ENCODE data around the gene KCNG2. TPM values are rescaled to one million over a fixed set of nuclear protein-coding genes. Genes with fewer than 3 reads are reported as not detected.

Gene KCNG2
- total and polyA plus RNA-seq, 2 of the 4 experiments (the other 2 are of a cell fraction) = not detected

GRCh38 chr18:79763407-79763806, 34.3 kb upstream of the KCNG2 start:
- ATAC-seq (ENCODE audit: low read depth) (no peak), DNase-seq (no peak)
- dilution Hi-C loops (cut with HindIII; ENCODE audit: low sequenced_read_pairs, unreplicated experiment) = no loop called here
- Histone ChIP-seq H2BK5ac (ENCODE audit: low read depth, low read length, poor library complexity, severe bottlenecking) (no peak overlapping the region), H3K9me3 (ENCODE audit: control insufficient read depth, insufficient read depth, low read length) (peaks cover 15% of the 10 kb centered on the region), H3K9me1 (ENCODE audit: insufficient read depth, low read length) (no peaks in the 10 kb centered on the region), H3K4me1 (ENCODE audit: control insufficient read depth, insufficient read depth, low read length) (peaks cover 3% of the 10 kb centered on the region; the same call in 1 of the 2 replicates), H2BK120ac (ENCODE audit: low read depth, low read length) (no peak overlapping the region), H3K4me3 (ENCODE audit: insufficient read depth, low read depth, low read length) (no peak overlapping the region), H3K36me3 (ENCODE audit: control insufficient read depth, insufficient read depth, low read length) (no peaks in the 10 kb centered on the region), H4K8ac (ENCODE audit: low read depth in 2 of 2, low read length in 2 of 2) (no peak overlapping the region), H2BK20ac (ENCODE audit: low read depth, low read length) (no peak overlapping the region), H4K5ac (ENCODE audit: low read depth, low read length) (no peak overlapping the region), H4K91ac (ENCODE audit: insufficient read depth, low read depth, low read length) (no peak overlapping the region), H3K27me3 (ENCODE audit: control insufficient read depth, insufficient read depth, low read length) (peaks cover 2% of the 10 kb centered on the region; the same call in 1 of the 2 replicates), H2AK5ac (ENCODE audit: low read depth, low read length) (no peak overlapping the region), H3K9ac (ENCODE audit: low read depth, low read length) (no peak overlapping the region), H3K4ac (ENCODE audit: low read depth, low read length) (no peak overlapping the region), H2BK15ac (ENCODE audit: low read depth, low read length) (no peak overlapping the region), H3K23ac (ENCODE audit: low read depth, low read length) (no peak overlapping the region), H4K20me1 (ENCODE audit: insufficient read depth, low read length) (no peaks in the 10 kb centered on the region), H3K14ac (replicated peaks; ENCODE audit: low read depth, low read length) (no peak overlapping the region), H2AK9ac (replicated peaks; ENCODE audit: low read depth, low read length, poor library complexity) (no peak overlapping the region), H3K18ac (ENCODE audit: low read depth, low read length) (no peak overlapping the region), H3K4me2 (ENCODE audit: low read depth, low read length) (no peak overlapping the region), H3K79me1 (ENCODE audit: low read depth in 1 of 2, low read length in 2 of 2) (no peaks in the 10 kb centered on the region), H2AFZ (replicated peaks; ENCODE audit: low read length, poor library complexity) (no peak overlapping the region), H3K27ac (ENCODE audit: insufficient read depth, low read length) (no peak overlapping the region), H3K56ac (ENCODE audit: extremely low read depth, insufficient read depth, low read length) (no peak overlapping the region)
- POLR2A ChIA-PET (ENCODE audit: unreplicated experiment) = no interaction called here
- CTCF ChIA-PET = no interaction called here
- BruUV-seq (replicated peaks) = no TSS peak
- in situ Hi-C loops (cut with MboI; ENCODE audit: low sequenced_read_pairs) = no loop called here
- intact Hi-C loops (cut with micrococcal nuclease) = no loop called here
- TF ChIP-seq RFX5 (IDR thresholded peaks at IDR 0.05; ENCODE audit: low read depth, low read length) (no peak), BHLHE40 (IDR thresholded peaks at IDR 0.05; ENCODE audit: low read depth, low read length) (no peak), RAD21 (IDR thresholded peaks at IDR 0.05; ENCODE audit: low read length) (no peak), NFE2L2 (IDR thresholded peaks at IDR 0.05; ENCODE audit: low read depth, low read length) (no peak), CHD1 (IDR thresholded peaks at IDR 0.05; ENCODE audit: low read depth, low read length) (no peak), POLR2A (IDR thresholded peaks at IDR 0.05; ENCODE audit: low read depth, low read length) (no peak), CEBPB (IDR thresholded peaks at IDR 0.05; ENCODE audit: low read depth, low read length) (no peak), MXI1 (IDR thresholded peaks at IDR 0.05; ENCODE audit: borderline replicate concordance, low read depth, low read length) (no peak), ELK1 (IDR thresholded peaks at IDR 0.05; ENCODE audit: borderline replicate concordance, low read depth, low read length) (no peak), USF2 (IDR thresholded peaks at IDR 0.05; ENCODE audit: low read depth, low read length) (no peak), CTCF (conservative IDR thresholded peaks at IDR 0.05; ENCODE audit: low read depth, low read length) (no peak)

Measured in IMR-90 (cell line).